ENCODE results near the gene EXOC6B. TPM values are rescaled to one million over a fixed set of nuclear protein-coding genes. Genes with fewer than 3 reads are reported as not detected.
"Not testable (repeated sequence)": the region's sequence is repeated elsewhere in the genome, so short reads cannot be mapped to it uniquely, and the experiment has no call there.

EXOC6B gene
- total RNA-seq, 1 donor from 2014 or later = 45.6 TPM

GRCh38 chr2:72603481-72603880, 222.4 kb downstream of the EXOC6B start:
- H3K4me1 Mint-ChIP-seq (ENCODE audit: unreplicated experiment) = no peaks in the 10 kb centered on the region
- H3K27me3 Mint-ChIP-seq (ENCODE audit: unreplicated experiment) = peaks cover 1% of the 10 kb centered on the region
- no peak overlapping the region for H3K27ac Mint-ChIP-seq (ENCODE audit: unreplicated experiment)
- TF ChIP-seq CTCF (IDR thresholded peaks at IDR 0.05; ENCODE audit: unreplicated experiment) = no peak
- no peaks in the 10 kb centered on the region for H3K36me3 Mint-ChIP-seq (ENCODE audit: low read depth, unreplicated experiment)
- no peak for DNase-seq (ENCODE audit: low spot score)
- H3K4me3 Mint-ChIP-seq (ENCODE audit: unreplicated experiment) = no peak overlapping the region
- no peaks in the 10 kb centered on the region for H3K9me3 Mint-ChIP-seq (ENCODE audit: unreplicated experiment)

GRCh38 chr2:72602711-72603110, 223.1 kb downstream of the EXOC6B start:
- H3K36me3 Mint-ChIP-seq (ENCODE audit: low read depth, unreplicated experiment) = no peaks in the 10 kb centered on the region
- TF ChIP-seq CTCF (IDR thresholded peaks at IDR 0.05; ENCODE audit: unreplicated experiment) = no peak
- H3K4me1 Mint-ChIP-seq (ENCODE audit: unreplicated experiment) = no peaks in the 10 kb centered on the region
- no peak overlapping the region for H3K27ac Mint-ChIP-seq (ENCODE audit: unreplicated experiment)
- H3K9me3 Mint-ChIP-seq (ENCODE audit: unreplicated experiment) = no peaks in the 10 kb centered on the region
- no peak for DNase-seq (ENCODE audit: low spot score)
- no peak overlapping the region for H3K4me3 Mint-ChIP-seq (ENCODE audit: unreplicated experiment)
- peaks cover 1% of the 10 kb centered on the region for H3K27me3 Mint-ChIP-seq (ENCODE audit: unreplicated experiment)

- Mint-ChIP-seq H3K9me3 (ENCODE audit: unreplicated experiment) (no peaks in the 10 kb centered on the region), H3K27ac (ENCODE audit: unreplicated experiment) (no peak overlapping the region), H3K4me3 (ENCODE audit: unreplicated experiment) (no peak overlapping the region), H3K36me3 (ENCODE audit: low read depth, unreplicated experiment) (no peaks in the 10 kb centered on the region), H3K27me3 (ENCODE audit: unreplicated experiment) (peaks cover 1% of the 10 kb centered on the region), H3K4me1 (ENCODE audit: unreplicated experiment) (no peaks in the 10 kb centered on the region)
- no peak for DNase-seq (ENCODE audit: low spot score)
- TF ChIP-seq CTCF (IDR thresholded peaks at IDR 0.05; ENCODE audit: unreplicated experiment) = no peak
Measured at GRCh38 chr2:72602095-72602494, 223.7 kb downstream of the EXOC6B start.

GRCh38 chr2:72583836-72584235, 242.0 kb downstream of the EXOC6B start:
- DNase-seq (ENCODE audit: low spot score); H3K27ac Mint-ChIP-seq (ENCODE audit: unreplicated experiment): not testable (repeated sequence)

GRCh38 chr2:72583376-72583775, 242.5 kb downstream of the EXOC6B start:
- Mint-ChIP-seq H3K27ac (ENCODE audit: unreplicated experiment) (no peak overlapping the region), H3K36me3 (ENCODE audit: low read depth, unreplicated experiment) (no peaks in the 10 kb centered on the region), H3K27me3 (ENCODE audit: unreplicated experiment) (no peaks in the 10 kb centered on the region), H3K4me1 (ENCODE audit: unreplicated experiment) (peaks cover under 1% of the 10 kb centered on the region), H3K9me3 (ENCODE audit: unreplicated experiment) (no peaks in the 10 kb centered on the region), H3K4me3 (ENCODE audit: unreplicated experiment) (no peak overlapping the region)
- TF ChIP-seq CTCF (IDR thresholded peaks at IDR 0.05; ENCODE audit: unreplicated experiment) = no peak
- no peak for DNase-seq (ENCODE audit: low spot score)

More at GRCh38 chr2:72583836-72584235, 242.0 kb downstream of the EXOC6B start:
- H3K4me3 Mint-ChIP-seq (ENCODE audit: unreplicated experiment); H3K4me1 Mint-ChIP-seq (ENCODE audit: unreplicated experiment); H3K27me3 Mint-ChIP-seq (ENCODE audit: unreplicated experiment); H3K36me3 Mint-ChIP-seq (ENCODE audit: low read depth, unreplicated experiment); H3K9me3 Mint-ChIP-seq (ENCODE audit: unreplicated experiment): not testable (repeated sequence)
